ENCODE results near the gene APOA5.

DNA sequence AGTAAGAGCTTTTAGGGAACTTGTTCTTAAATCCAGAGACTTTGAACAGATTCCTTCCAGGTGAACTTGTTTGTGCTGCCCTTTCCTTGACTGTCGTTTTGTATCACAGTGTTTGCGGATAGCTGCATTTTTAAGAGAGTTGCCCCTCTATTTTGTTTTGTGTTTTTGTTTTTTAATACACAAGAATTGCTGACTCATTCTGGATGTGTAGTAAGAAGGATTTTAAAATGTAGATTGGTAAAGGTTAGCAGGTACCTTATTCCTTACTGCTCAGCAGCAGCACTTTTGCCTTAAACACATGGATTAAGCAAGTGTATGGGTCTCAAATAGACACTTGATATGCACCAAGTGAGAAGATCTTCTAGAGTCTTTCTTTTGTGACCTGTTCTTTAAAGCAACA, 8.9 kb upstream of the APOA5 start:
- TF ChIP-seq, protein P1, sequence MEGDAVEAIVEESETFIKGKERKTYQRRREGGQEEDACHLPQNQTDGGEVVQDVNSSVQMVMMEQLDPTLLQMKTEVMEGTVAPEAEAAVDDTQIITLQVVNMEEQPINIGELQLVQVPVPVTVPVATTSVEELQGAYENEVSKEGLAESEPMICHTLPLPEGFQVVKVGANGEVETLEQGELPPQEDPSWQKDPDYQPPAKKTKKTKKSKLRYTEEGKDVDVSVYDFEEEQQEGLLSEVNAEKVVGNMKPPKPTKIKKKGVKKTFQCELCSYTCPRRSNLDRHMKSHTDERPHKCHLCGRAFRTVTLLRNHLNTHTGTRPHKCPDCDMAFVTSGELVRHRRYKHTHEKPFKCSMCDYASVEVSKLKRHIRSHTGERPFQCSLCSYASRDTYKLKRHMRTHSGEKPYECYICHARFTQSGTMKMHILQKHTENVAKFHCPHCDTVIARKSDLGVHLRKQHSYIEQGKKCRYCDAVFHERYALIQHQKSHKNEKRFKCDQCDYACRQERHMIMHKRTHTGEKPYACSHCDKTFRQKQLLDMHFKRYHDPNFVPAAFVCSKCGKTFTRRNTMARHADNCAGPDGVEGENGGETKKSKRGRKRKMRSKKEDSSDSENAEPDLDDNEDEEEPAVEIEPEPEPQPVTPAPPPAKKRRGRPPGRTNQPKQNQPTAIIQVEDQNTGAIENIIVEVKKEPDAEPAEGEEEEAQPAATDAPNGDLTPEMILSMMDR (conservative IDR thresholded peaks at IDR 0.05): no peak
- no peak for TF ChIP-seq ZFX (IDR thresholded peaks at IDR 0.05)

Data from C4-2B (cell line).